Germinal center (tissue), 1 donor: ENCODE results near the gene DECR2.

Source experiments
- DNase-seq: peaks from one replicate; pipeline ENCODE4 v3.0.0; 2012; ENCODE audit warnings: mixed read lengths, low spot score

Gene DECR2

GRCh38 chr16:444027-444426 is 42.3 kb downstream of the DECR2 start:
- DNase-seq, result no peak

- no peak for DNase-seq
These were observed 43.9 kb downstream of the DECR2 start for GRCh38 chr16:445566-445965.

- no peak for DNase-seq
These were observed 48.7 kb downstream of the DECR2 start for GRCh38 chr16:450385-450784.

GRCh38 chr16:450785-451512 is 49.3 kb downstream of the DECR2 start:
- DNase-seq, result no peak

GRCh38 chr16:454397-454940 is 52.8 kb downstream of the DECR2 start:
- no peak for DNase-seq

GRCh38 chr16:455453-455852 is 53.8 kb downstream of the DECR2 start:
- no peak for DNase-seq

DNA sequence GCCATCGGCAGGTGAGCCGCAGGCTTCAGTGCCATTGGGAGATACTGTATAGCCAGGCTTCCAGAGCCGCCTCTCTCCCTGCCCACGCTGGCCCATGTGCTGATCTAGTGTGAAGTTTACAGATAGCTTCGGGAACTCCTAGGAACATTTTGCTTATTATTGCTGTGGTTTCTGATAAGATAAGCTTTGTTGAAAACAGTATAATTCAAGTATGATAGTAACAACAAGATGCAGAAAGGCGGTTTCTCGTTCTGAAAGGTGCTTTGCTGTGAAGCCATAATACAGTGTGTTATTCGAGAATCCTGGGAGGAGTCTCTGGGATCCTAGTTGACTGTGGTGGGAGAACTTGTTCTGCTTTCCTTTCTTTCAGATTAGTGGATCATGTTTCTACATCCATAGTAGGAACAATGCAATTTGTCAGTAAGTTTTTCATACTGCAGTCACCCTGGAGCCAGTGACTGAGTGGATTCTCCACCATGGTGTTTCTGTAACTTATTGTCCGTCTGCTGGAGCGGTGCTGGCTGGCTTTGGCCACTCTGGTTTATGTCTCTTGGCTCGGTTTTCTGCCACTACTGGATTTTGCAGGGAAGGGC is 55.3 kb downstream of the DECR2 start:
- DNase-seq, result no peak

DNA sequence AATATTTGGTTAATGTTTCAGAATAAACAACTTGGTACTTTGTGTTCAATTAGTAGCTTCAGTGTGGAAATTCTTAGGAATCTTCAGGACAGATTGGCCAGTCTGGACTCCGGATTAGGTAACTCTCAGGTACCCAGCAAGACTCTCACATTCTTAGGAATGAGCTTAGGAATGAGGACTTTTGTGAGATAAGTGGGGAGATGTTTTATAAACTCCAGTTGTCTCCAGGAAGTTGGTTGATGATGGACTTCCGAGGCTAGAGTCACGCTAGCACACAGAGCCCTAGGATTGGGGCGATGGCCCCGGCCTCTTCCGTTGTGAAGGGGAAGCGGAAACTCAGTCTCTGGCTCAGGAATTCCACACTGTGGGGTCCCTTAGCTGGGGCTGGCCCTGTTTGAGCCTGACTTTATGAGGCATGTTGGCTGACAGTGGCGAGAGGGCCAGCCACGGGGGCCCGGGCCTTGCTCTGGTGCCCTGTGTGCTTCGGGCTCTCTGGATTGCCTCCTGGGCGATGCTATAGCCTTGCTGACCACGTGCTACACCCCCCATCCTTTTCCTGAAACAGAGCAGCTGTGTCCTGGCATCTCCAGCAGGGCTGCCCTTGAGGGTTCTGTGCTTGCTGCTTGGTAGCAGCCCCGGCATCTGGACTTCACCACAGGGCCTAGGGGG is 56.2 kb downstream of the DECR2 start:
- no peak for DNase-seq

DNA sequence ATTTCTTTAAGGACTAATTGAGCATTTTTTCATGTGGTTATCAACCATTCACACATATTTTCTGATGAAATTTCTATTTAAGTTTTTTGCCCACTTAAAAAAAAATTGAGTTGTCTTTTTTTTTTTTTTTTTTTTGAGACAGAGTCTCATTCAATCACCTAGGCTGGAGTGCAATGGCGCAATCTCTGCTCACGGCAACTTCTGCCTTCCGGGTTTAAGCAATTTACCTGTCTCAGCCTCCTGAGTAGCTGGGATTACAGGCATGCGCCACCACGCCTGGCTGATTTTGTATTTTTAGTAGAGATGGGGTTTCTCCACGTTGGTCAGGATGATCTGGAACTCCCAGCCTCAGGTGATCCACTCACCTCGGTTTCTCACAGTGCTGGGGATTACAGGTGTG is 58.1 kb downstream of the DECR2 start:
- DNase-seq, result no peak

DNA sequence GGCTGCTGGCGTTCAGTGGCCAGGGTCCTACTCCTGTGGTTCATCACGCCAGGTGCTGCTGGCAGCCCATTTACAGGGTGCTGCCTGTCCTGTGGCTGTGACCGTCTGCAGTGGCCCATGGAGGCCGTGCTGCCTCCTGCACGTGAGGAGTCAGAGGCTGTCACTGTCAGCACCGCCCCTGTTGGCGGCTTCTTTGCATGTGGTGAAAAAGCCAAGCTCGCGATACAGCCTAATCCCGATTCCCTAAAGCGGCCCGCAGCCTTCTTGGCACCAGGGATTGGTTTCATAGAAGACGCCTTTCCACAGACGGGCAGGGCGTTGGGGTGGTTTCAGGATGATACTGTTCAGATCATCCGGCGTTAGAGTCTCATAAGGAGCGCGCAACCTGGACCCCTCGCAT is 59.1 kb downstream of the DECR2 start:
- DNase-seq, result no peak
